Medulla oblongata (tissue), 1 donor: ENCODE results near the gene SLX4.

ENCODE experiments used
- DNase-seq: peaks from one replicate; pipeline ENCODE4 v3.0.0-alpha.2; 2015; ENCODE audit errors: extremely low spot score

Gene SLX4

DNA sequence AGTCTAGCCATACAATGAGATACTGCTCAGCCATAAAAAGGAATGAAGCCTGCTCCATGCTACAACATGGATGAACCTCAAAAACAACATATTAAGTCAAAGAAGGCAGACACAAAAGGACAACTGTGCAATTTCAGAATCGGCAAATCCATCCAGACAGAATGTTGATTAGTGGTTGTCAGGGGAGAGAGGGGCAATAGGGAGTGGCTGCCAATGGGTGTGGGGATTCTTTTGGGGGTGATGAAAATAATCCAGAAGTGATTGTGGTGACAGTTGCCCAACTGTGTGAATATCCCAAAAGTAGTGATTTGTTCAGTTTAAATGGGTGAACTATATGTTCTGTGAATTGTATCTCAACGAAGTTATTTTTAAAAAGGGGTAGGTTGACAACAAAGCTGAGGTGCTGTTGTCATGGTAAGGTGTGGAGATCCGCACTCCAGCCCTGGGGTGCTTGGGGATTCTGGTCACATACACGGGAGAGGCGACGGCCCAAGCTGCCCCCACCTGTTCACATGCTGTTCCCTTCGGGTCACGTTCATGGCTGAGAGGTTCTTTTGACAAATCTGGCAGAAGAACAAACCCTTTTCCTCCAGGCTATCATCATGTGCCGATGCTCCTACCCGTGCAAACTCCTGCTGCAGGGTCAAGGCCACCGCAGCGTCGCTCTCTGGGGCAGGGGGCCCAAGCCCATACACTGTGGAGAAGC is 9.6 kb downstream of the SLX4 start:
- DNase-seq, result no peak

DNA sequence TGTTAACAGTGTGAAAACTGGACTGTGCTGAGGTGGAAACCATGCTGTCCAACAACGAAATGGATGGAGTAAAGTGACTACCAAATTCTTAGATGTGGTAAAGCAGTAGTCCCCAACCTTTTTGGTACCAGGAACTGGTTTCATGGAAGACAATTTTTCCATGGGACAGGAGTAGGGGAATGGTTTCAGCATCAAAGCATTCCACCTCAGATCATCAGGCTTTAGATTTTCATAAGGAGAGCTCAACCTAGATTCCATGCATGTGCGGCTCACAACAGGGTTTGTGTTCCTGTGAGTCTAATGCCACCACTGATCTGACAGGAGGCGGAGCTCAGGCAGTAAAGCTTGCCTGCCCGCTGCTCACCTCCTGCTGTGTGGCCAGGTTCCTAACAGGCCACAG is 11.5 kb downstream of the SLX4 start:
- DNase-seq, result no peak

GRCh38 chr16:3599121-3599520 is 12.3 kb downstream of the SLX4 start:
- no peak for DNase-seq

- DNase-seq, result no peak
Observed at GRCh38 chr16:3598236-3598635, 13.2 kb downstream of the SLX4 start.

- no peak for DNase-seq
Observed at GRCh38 chr16:3597676-3598075, 13.7 kb downstream of the SLX4 start.

DNA sequence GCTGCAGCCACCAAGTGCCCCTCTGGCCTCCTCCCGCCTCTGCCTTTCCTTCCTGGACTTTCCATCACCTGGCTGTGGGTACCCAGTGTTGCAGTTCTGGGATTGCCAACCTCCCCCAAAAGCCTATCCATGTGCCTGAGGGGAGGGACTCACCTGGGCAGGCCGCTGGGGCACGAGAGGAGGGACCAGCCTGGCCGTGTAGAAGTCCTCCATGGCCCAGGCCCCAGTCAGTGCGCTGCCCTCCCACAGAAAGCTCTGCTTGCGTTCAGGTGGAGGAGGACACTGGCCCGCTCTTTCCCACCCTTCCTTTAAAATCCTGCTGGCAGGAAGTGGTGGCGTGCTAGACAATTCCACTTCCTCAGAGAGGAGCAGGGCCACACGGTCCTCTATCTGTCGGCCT is 14.2 kb downstream of the SLX4 start:
- no peak for DNase-seq

DNA sequence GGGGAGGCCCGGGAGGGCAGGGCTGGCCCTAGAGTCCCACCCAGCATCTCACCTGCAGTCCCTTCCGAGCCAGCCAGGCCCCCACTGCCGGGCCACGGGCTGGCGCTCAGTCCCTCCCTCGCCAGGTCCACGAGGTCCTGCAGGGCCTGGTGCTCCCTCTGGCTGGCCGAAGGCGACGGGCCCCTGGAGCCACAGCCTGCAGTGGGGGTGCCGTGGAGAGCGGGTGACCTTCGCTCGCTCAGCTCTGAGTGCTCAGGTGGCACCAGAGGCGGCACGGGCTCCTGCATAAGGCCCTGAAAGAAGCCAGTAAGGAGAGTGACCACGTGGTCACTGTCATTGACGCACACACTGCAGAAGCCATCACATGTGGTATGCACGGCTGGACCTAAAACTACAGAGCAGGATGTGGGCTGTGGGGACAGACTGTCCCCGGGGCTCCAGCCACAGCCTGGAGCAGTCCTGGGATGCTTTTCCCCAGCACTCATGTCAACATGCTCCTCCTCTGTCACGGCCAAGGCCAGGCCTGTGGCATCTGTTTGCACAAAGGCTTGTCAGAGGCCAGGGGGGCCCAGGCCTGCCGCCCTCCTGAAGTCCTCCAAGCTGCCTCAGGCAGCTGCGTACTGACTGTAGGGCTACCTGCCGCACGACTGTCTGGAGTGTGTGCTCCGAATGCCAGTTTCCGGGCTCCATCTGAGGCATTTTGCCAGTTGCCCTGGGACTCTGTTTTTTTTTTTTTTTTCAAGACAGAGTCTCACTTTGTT is 15.1 kb downstream of the SLX4 start:
- no peak for DNase-seq

DNA sequence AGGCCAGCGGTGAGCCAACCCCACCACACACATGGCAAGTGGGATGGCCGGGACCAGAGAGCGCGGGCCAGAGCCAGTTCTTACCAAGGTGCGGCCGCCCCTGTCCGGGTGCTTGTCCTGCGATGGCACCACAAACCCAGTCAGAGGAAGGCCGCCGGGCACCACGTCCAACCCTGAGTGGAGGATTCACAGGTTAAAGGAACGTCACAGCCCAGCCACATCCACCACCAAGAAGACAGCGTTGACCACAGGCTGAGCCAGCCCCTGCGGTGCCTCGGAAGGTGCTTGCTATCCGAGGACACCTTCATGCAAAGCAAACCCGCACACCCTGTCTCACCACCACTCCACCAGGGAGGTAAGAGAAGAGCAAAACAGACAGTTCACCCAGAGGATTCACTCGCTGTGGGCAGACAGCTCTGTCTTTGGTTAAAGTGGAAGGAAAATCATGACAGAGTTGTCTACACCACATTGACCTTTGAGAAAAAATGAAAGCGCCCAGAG is 15.8 kb downstream of the SLX4 start:
- no peak for DNase-seq

- DNase-seq, result no peak
Observed at GRCh38 chr16:3595110-3595486, 16.3 kb downstream of the SLX4 start.

DNA sequence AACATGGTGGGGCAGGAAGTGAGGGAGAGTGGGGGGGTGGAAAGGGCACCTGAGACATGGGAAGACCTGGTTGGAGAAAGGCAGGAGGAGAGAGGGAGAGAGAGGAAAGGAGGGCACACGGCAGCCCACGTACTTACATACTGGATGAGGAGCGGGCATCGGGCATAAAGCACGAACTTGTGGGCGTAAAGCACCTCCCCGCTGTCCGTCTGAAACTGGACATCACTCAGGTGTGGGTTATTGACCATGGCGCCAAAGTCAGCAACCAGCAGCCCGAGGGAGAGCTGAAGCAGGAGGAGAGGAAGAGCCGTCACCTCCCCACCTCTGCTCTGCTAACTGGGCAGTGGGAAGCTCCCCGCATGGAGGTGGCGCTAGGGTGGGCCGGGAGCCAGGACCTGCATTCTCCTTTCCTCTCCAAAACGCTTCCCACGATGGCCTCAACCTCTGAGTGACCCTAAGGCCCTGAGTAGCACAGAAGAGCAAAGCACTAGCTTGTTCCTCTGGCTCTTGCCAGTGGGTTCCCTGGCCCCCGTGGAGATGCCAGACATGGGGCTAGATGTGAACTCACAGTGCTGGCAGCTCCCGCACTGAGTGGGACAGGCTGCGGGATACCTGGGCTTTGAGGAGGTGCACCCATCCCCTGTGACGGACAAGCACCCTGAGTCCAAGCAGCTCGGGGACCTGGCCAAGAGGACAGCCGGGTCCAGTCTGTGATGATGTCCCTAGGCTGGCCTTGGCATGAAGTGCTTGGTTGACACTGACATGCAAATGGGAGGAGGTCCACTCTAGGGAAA is 16.9 kb downstream of the SLX4 start:
- no peak for DNase-seq

DNA sequence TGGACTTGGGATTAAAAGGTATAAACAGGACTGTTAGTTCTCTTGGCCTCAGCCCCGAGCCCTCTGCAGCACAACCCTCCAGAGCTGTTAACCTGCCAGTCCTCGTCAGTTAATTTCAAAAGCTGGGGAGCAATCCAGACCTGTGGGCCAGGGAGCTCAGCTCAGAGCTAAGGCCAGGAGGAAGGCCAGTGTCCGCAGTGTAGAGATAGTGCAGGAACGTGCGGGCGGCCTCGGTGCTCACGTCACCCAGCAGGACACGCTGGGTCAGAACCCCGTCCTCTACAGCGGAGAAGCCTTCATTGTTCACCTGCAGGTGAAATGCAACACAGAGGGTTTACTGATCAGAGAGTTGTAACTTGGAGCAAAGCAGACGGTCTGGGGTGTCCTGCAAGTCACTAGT is 18.8 kb downstream of the SLX4 start:
- no peak for DNase-seq

DNA sequence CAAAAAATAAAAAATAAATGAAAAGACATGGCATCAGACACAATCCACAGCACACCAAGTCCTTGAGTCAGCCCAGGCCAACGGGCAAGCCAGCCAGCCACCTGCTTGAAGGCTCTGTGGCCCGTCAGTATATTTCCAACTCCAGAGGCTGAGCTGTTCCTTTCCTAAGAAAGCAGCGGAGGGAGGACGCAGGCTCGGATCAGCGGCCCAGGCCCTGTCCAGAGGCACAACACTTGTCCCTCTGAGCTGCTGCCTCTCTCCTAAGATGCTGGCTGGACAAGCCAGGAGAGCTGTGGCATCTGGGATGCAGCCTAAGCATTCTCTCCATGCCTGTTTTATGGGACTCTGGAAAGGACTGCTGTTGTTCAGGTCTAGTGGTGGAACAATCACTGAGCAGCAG is 19.4 kb downstream of the SLX4 start:
- no peak for DNase-seq

GRCh38 chr16:3591436-3591803 is 20.0 kb downstream of the SLX4 start:
- DNase-seq, result no peak

- DNase-seq, result no peak
Observed at GRCh38 chr16:3590736-3591435, 20.5 kb downstream of the SLX4 start.

DNA sequence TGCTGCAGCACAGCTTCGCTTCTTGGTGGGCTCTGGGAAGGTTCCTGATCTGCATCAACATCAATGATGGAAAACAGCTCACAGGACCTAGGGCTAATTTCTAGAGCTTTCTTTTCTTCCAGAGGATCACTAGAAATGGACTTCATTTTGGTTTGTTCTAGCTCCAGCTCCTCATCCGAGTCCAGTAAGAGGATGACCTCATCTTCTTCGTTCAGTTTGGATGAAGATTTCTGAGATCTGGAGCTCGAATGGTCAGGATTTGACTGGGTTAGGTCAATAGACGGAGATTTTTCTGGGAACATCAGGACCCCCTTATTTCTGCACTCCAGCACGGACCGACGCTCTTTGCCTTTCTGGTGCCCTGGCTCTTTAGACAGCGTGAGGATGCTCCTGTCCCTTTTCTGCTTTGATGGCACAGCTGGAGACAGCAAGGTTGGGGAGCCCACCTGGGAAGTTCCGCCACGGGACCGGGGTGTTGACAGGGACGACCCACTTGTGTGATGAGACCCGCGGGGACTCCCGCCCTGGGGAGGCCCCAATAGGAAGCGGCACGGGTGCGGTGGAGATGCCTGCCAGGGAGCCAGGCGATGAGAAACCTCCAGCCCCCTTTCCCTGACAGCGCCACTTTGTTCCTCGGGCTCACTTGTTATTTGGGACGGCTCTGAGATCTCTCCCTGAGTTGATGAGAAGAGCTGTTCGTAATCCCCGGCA is 21.3 kb downstream of the SLX4 start:
- no peak for DNase-seq

DNA sequence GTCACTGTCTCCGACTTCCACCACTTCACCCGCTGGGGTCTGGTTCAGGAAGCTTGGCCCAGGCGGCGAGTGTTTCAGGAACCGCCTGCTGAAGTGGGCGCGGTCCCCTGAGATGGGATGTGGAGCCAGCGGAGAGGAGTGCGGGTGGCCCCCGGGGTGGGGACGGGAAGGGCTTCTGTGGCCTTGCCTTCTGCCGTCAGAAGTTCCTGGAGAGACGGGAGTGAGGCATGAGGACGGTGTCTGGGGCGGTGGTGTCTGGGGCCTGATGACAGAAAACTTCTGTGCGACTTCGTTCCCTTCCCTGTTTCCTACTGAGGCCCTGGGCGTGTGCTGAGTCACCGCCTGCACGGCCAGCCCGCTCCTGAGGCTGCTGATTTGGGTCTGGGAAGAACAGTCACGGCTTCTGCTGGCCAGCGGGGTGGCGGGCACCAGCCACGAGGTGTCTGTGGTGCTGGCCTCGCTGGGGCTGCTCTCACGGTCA is 21.9 kb downstream of the SLX4 start:
- DNase-seq, result no peak

DNA sequence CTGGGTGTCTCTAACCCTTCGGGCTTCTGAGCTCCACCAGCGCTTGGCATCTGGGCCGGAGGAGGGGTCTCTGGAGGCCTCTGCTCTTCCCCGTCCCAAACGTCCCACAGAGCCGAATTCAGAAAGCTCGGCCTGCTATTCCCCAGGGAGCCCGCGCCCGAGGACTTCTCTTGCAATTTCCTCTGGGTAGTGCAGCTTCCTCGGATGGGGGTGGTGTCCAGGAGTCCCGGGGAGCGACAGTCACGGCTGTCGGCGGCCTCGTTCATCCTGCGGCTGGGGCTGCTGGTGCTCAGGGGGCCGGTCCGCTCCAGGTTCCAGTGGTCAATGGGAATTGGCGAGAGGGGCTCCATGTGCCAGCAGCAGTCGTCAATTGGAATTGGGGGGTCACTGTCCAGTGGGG is 22.4 kb downstream of the SLX4 start:
- DNase-seq, result no peak

DNA sequence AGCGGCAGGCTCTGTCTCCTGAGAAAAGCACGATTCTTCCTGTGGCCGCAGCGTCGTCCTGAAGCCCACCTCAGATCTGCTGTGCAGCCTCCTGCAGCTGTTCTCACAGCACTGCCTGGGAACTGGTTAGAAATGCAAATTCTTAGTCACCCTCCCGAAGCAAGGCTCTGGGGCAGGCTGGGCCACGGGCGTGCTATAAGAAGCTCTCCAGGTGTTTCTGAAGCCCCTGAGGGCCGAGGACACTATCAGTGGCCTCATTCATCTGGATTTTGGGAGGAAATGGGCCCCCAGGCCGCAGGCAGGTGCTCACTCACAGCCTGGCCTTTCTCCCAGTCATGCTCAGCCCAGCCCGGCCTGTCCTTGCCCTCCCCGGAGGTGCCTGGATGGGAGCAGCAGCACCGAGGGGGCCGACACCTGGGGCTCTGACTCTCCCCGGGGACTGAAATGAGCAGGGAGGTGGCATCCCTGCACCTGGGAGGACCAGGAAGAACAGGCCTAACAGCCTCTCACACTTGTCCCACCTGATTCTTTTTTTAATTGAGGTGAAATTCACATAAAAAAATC is 23.8 kb downstream of the SLX4 start:
- DNase-seq, result no peak

GRCh38 chr16:3584412-3584811 is 27.0 kb downstream of the SLX4 start:
- no peak for DNase-seq

DNA sequence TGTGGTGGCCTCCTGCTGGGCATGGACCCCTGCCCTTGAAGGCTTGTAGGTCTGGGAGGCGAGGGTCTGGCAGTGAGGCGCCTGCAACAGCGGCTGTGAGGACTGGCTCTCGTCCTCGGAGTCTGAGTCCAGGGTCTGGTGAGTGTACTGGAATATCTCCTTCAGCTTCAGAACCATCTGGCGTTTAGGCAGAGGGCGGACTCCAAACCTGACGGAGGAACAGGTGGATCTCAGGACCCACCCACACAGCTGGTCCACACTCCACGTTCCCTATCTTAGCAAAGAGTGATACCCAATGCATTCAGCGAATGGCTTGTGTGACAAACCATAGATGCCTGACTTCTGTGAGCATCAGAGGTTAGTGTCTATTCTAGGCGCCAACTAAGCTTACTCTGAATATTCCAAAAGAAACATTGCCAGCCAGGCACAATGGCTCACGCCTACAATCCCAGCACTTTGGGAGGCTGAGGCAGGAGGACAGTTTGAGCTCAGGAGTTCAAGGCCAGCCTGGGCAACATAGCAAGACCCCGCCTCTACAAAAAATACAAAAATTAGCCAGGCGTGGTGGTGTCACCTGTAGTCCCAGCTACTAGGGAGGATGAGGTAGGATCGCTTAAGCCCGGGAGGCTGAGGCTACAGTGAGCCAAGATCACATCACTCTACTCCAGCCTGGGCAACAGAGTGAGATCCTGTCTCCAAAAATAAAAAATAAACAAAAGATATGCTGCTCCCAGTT is 27.9 kb downstream of the SLX4 start:
- DNase-seq, result no peak
